Heart left ventricle (tissue), 13 donors: Measurements from ENCODE around the gene INPP5D.

Experiments
- CTCF ChIP-seq, 12 donors: fragments of 200-600 bp; sonication (generic) in 4 of 12; IDR thresholded peaks; one replicate each; pipeline versions ENCODE4 v1.5.0 to v1.8.0; 2018 to 2022; ENCODE audit warnings: antibody characterized with exemption in 12 of 12, mild to moderate bottlenecking in 5 of 12
- POLR2A ChIP-seq, 2 donors: fragments of 450-650 bp; IDR thresholded peaks; one replicate each; pipeline ENCODE4 v1.6.1; 2017; ENCODE audit warnings: antibody characterized with exemption in 2 of 2, mild to moderate bottlenecking in 2 of 2, moderate library complexity in 2 of 2
- donor health status: ischemic (EF 13 %, LVEDD 7.1; RV severe dilation, severe dysfunction).
- donor health status: DM: no; HTN: yes; CAD: no.
- donor health status: DM: no; HTN: no; CAD: no.
- donor health status: ischemic (EF 25% LVEDD 6.9; RV normal size, moderate dysfunction).
- donor health status: ischemic (EF 25% LVEDD 5.7; RV mildly dilated, moderate dysfunction).
- donor health status: ischemic (EF 35%, LVEDD 5.7; RV mildly dilated, moderate dysfunction).
- donor health status: nonischemic (EF 11% LVEDD 7.7; RV severe dilation, severe dysfunction).
- donor health status: DM: yes; HTN: yes; CAD: no.
- donor health status: PGD.
- donor health status: ischemic (EF 29% LVEDD 5.4; RV normal size, mild dysfunction).
- donor health status: nonischemic (EF 23%, LVEDD 6.1; RV moderate dilation, normal function).

DNA sequence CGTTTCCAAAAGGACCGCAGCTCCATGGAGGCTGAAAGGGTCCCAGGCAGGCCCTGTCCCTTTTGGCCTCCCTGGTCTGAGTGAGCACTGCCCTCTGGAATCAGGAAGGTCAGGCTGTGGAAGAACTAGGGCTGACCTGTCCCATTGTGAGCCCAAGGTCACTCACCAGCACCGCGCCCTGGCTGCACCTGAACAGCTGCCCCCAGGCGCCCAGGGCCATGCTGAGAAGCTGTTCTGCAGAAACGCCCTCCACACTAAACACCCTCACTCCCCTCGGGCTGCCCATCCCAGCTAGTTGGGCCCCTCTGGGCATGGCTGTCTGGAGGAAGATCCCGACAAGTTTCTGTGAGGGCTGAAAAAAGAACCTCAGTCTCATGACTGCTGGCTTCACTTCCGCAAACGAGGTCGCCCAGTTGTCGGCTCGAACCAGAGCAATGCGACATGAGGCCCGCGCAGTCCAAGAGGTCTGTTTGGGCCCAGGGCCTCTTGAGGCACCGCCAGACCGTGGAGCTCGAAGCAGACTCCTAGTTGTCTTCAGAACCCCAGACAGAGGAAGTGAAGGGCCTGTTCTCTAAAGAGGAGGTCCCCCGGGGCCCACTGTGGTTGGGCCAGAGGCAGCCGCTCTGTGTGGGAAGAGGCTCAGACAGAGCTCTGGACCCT, 64.4 kb downstream of the INPP5D start:
- TF ChIP-seq CTCF (IDR thresholded peaks at IDR 0.05) (no peak), POLR2A (IDR thresholded peaks at IDR 0.05) (no peak)
